ENCODE results near the gene CCR6. TPM values are rescaled to one million over a fixed set of nuclear protein-coding genes. Genes with fewer than 3 reads are reported as not detected.

Gene CCR6
- polyA plus RNA-seq, 2 donors: 0.27 TPM; not detected in 1

DNA sequence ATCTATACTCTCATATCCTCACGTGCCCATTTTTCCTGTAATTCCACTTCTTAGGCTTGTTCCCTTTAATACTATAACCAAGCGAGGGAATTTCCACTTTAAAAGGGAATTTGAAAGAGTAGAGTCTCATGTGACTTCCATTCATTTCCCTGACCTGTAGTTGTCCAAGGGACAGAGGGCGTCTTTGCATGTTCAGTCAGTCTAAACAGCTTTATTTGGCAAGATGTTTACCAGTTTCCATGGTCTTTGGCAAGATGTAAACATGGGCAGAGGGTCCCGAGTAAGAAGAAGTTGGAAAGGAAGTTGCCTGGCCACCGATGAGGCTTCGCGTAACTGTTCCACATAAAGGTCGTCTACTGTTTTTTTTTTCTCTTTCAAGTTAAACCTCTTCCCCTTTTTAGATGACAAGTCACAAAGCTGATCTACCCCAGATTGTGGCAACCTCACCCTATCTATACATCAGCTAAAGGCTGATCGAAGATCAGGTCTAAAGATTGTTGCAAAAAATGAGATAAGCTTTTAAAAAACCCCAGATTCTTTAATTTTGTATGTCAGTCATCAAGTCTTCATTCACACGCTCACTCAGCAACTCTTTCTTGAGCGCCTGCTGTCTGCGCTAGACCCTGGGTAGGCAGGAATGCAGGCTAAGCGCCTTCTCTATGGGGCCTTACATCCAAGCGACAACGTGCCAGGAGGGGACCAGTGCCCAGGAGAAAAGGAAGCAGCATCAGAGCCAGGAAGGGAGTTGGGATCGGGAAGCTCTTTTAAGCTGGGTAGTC lies 31.7 kb upstream of the CCR6 start:
- H3K9me3 ChIP-seq (ENCODE audit: control insufficient read depth in 2 of 2, insufficient read depth in 1 of 2, low read depth in 1 of 2, low read length in 1 of 2): no peaks in the 10 kb centered on the region
- no peak overlapping the region for H3K27ac ChIP-seq (ENCODE audit: low read depth in 2 of 2, low read length in 1 of 2)
- H3K27me3 ChIP-seq (ENCODE audit: control insufficient read depth in 1 of 2, insufficient read depth in 2 of 2, low read length in 2 of 2): no peaks in the 10 kb centered on the region
- WGBS, 2 donors: 77 to 78% methylated on average over 16 of the region's 16 CpGs
- H3K4me3 ChIP-seq (ENCODE audit: low read depth in 1 of 2, low read length in 2 of 2): no peak overlapping the region
- H3K36me3 ChIP-seq (ENCODE audit: control insufficient read depth in 2 of 2, insufficient read depth in 2 of 2, low read length in 1 of 2): no peaks in the 10 kb centered on the region
- no peaks in the 10 kb centered on the region for H3K4me1 ChIP-seq (ENCODE audit: control insufficient read depth in 2 of 2, insufficient read depth in 2 of 2, low read length in 1 of 2)

DNA sequence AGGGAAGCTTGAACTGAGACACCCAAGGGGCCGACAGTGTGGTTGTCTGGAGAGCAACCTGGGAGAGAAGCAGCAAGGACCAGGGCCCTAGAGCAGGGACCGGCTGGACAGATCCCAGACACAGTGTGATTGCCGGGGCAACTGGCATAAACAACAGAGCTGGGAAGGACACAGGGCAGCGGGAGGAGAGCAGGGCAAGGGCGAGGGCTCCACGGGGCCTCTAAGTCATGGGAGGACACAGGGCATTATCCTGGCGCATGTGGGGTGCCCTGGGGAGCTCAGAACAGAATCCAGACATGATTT lies 31.1 kb upstream of the CCR6 start:
- no peaks in the 10 kb centered on the region for H3K36me3 ChIP-seq (ENCODE audit: control insufficient read depth in 2 of 2, insufficient read depth in 2 of 2, low read length in 1 of 2)
- no peak overlapping the region for H3K4me3 ChIP-seq (ENCODE audit: low read depth in 1 of 2, low read length in 2 of 2)
- H3K27me3 ChIP-seq (ENCODE audit: control insufficient read depth in 1 of 2, insufficient read depth in 2 of 2, low read length in 2 of 2): no peaks in the 10 kb centered on the region
- H3K27ac ChIP-seq (ENCODE audit: low read depth in 2 of 2, low read length in 1 of 2): no peak overlapping the region
- H3K4me1 ChIP-seq (ENCODE audit: control insufficient read depth in 2 of 2, insufficient read depth in 2 of 2, low read length in 1 of 2): no peaks in the 10 kb centered on the region
- WGBS, 2 donors: 56 to 58% methylated on average over 7 of the region's 7 CpGs
- no peaks in the 10 kb centered on the region for H3K9me3 ChIP-seq (ENCODE audit: control insufficient read depth in 2 of 2, insufficient read depth in 1 of 2, low read depth in 1 of 2, low read length in 1 of 2)

DNA sequence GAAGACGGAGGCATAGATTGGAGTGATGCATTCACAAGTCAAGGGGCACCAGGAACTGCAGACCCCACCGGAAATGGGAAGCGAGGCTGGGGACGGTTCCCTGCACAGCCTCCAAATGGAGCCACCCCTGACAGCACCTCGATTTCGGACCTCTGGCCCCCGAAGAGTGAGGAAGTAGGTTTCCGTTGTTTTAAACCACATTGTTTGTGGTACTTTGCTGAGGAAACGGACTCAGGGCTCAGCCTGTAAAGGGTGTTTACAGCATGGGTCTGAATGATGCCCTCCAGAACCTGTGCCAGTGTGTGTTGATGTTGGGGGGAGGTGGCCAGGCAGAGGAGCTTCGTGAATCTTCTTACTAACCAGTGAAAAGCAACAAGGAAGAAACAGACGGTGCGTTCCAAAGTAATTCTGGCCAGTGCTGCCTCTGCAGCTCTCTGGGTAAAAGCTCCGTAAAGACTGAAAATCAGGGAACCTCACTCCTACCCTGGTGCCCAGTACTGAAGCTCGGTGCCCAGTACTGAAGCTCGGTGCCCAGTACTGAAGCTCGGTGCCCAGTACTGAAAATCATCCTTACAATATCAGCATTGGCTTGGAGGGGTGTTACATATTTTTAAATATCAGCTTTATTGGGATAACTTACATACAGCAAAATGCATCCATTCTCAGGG lies 30.1 kb upstream of the CCR6 start:
- H3K4me3 ChIP-seq (ENCODE audit: low read depth in 1 of 2, low read length in 2 of 2): no peak overlapping the region

GRCh38 chr6:167093406-167093921 lies 29.4 kb upstream of the CCR6 start:
- no peaks in the 10 kb centered on the region for H3K4me1 ChIP-seq (ENCODE audit: control insufficient read depth in 2 of 2, insufficient read depth in 2 of 2, low read length in 1 of 2)
- H3K36me3 ChIP-seq (ENCODE audit: control insufficient read depth in 2 of 2, insufficient read depth in 2 of 2, low read length in 1 of 2): no peaks in the 10 kb centered on the region
- 87 to 91% methylated on average over 20 of the region's 20 CpGs for WGBS, 2 donors
- H3K27ac ChIP-seq (ENCODE audit: low read depth in 2 of 2, low read length in 1 of 2): no peak overlapping the region
- no peaks in the 10 kb centered on the region for H3K9me3 ChIP-seq (ENCODE audit: control insufficient read depth in 2 of 2, insufficient read depth in 1 of 2, low read depth in 1 of 2, low read length in 1 of 2)
- H3K27me3 ChIP-seq (ENCODE audit: control insufficient read depth in 1 of 2, insufficient read depth in 2 of 2, low read length in 2 of 2): no peaks in the 10 kb centered on the region
- peak overlapping the region in 1 of 2 donors; percentile 8 for H3K4me3 ChIP-seq (ENCODE audit: low read depth in 1 of 2, low read length in 2 of 2)

More for the DNA sequence above, 30.1 kb upstream of the CCR6 start:
- no peaks in the 10 kb centered on the region for H3K9me3 ChIP-seq (ENCODE audit: control insufficient read depth in 2 of 2, insufficient read depth in 1 of 2, low read depth in 1 of 2, low read length in 1 of 2)
- 75 to 81% methylated on average over 16 of the region's 16 CpGs for WGBS, 2 donors
- H3K36me3 ChIP-seq (ENCODE audit: control insufficient read depth in 2 of 2, insufficient read depth in 2 of 2, low read length in 1 of 2): no peaks in the 10 kb centered on the region
- H3K27me3 ChIP-seq (ENCODE audit: control insufficient read depth in 1 of 2, insufficient read depth in 2 of 2, low read length in 2 of 2): no peaks in the 10 kb centered on the region
- no peaks in the 10 kb centered on the region for H3K4me1 ChIP-seq (ENCODE audit: control insufficient read depth in 2 of 2, insufficient read depth in 2 of 2, low read length in 1 of 2)
- no peak overlapping the region for H3K27ac ChIP-seq (ENCODE audit: low read depth in 2 of 2, low read length in 1 of 2)

DNA sequence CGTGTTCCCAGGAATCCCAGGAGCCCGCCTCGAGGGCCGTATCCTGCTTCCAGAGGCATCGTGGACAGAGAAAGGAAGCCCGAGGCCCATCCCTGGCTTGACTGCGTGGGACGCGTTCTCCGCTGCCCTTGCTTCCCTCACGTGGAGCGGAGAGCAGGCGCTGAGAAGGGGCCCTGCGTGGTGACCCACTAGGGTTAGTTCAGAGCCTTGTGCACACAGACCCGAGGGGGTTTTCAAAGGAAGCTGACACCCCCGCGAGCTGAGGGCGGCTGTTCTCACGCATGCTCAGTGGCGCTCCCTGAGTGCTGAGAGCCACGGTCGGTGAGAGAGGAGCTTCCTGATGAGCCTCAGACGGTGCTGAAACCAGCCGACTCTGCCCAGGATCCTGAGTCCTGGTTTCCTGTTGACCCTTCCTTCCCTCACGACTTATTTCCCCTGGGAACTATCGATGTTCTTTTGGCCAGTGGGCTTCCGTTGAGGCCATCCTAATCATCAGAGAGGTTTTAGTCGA lies 28.9 kb upstream of the CCR6 start:
- H3K27me3 ChIP-seq (ENCODE audit: control insufficient read depth in 1 of 2, insufficient read depth in 2 of 2, low read length in 2 of 2): no peaks in the 10 kb centered on the region
- 69 to 74% methylated on average over 28 of the region's 28 CpGs for WGBS, 2 donors
- H3K9me3 ChIP-seq (ENCODE audit: control insufficient read depth in 2 of 2, insufficient read depth in 1 of 2, low read depth in 1 of 2, low read length in 1 of 2): no peaks in the 10 kb centered on the region
- H3K4me3 ChIP-seq (ENCODE audit: low read depth in 1 of 2, low read length in 2 of 2): peak overlapping the region in 1 of 2 donors; percentile 8
- peak overlapping the region in 1 of 2 donors; percentile 19 for H3K27ac ChIP-seq (ENCODE audit: low read depth in 2 of 2, low read length in 1 of 2)
- no peaks in the 10 kb centered on the region for H3K4me1 ChIP-seq (ENCODE audit: control insufficient read depth in 2 of 2, insufficient read depth in 2 of 2, low read length in 1 of 2)
- no peaks in the 10 kb centered on the region for H3K36me3 ChIP-seq (ENCODE audit: control insufficient read depth in 2 of 2, insufficient read depth in 2 of 2, low read length in 1 of 2)

GRCh38 chr6:167094436-167094819 lies 28.5 kb upstream of the CCR6 start:
- no peak overlapping the region for H3K27ac ChIP-seq (ENCODE audit: low read depth in 2 of 2, low read length in 1 of 2)
- no peaks in the 10 kb centered on the region for H3K27me3 ChIP-seq (ENCODE audit: control insufficient read depth in 1 of 2, insufficient read depth in 2 of 2, low read length in 2 of 2)
- no peaks in the 10 kb centered on the region for H3K36me3 ChIP-seq (ENCODE audit: control insufficient read depth in 2 of 2, insufficient read depth in 2 of 2, low read length in 1 of 2)
- H3K9me3 ChIP-seq (ENCODE audit: control insufficient read depth in 2 of 2, insufficient read depth in 1 of 2, low read depth in 1 of 2, low read length in 1 of 2): no peaks in the 10 kb centered on the region
- no peak overlapping the region for H3K4me3 ChIP-seq (ENCODE audit: low read depth in 1 of 2, low read length in 2 of 2)
- WGBS, 2 donors: 66 to 67% methylated on average over 12 of the region's 12 CpGs
- H3K4me1 ChIP-seq (ENCODE audit: control insufficient read depth in 2 of 2, insufficient read depth in 2 of 2, low read length in 1 of 2): no peaks in the 10 kb centered on the region

DNA sequence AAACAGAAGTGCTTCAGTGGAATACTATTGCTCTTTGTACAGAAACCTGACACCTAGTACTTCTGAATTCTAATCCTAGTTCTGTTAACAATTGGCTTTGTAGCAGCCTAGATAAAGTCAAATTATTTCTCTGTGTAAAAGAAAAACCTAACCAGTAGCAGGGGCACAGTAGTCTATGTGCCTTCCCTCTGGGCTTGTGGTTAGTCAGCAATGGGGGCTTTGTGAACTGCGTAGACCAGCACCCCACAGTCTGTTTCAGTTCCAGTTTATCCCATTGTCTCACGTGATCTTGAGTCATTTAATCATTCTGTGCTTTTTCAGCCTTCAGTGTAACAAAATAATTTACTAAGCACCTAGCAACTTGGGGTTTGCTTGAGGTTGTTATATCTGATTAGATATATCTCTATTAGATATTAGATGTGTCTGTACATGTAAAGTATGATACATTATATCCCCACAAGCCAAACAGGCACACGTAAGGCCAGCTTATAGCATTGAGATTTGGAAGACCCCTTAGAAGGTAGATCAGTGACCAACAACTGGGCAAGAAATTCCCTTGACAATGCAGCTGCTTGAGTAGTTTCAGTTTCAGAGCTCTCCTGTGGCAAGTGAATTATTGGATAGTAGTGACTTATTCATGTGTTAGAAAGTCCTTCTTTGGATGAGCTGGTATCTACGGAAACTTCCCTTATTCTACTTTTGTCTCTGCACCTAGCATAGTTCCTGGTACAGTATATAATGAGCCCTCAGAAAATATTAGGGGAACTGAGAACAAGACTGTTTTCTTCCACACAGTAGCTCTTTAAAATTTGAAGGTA lies 27.9 kb upstream of the CCR6 start:
- H3K27ac ChIP-seq (ENCODE audit: low read depth in 2 of 2, low read length in 1 of 2): no peak overlapping the region
- no peaks in the 10 kb centered on the region for H3K36me3 ChIP-seq (ENCODE audit: control insufficient read depth in 2 of 2, insufficient read depth in 2 of 2, low read length in 1 of 2)
- H3K27me3 ChIP-seq (ENCODE audit: control insufficient read depth in 1 of 2, insufficient read depth in 2 of 2, low read length in 2 of 2): no peaks in the 10 kb centered on the region
- no peaks in the 10 kb centered on the region for H3K4me1 ChIP-seq (ENCODE audit: control insufficient read depth in 2 of 2, insufficient read depth in 2 of 2, low read length in 1 of 2)
- no peaks in the 10 kb centered on the region for H3K9me3 ChIP-seq (ENCODE audit: control insufficient read depth in 2 of 2, insufficient read depth in 1 of 2, low read depth in 1 of 2, low read length in 1 of 2)
- 63 to 64% methylated on average over 4 of the region's 4 CpGs for WGBS, 2 donors
- H3K4me3 ChIP-seq (ENCODE audit: low read depth in 1 of 2, low read length in 2 of 2): no peak overlapping the region

DNA sequence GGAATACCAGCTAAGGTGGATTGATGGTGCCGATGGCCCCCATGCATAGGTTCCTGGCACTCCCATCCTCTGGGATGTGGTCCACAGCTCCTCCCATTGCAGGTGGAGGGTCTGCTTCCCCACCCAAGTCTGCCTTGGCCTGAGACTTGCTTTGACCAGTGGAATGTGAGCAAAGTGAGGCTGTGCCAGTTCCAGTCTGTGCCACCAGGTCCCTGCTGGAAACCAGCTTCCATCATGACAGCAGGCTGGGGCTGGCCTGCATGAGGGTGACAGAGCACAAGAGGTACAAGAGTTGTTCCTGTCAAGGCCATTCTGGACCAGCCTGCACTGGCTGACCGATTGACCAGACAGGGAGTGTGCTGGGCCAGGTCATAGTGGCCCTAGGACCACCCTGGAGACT lies 27.0 kb upstream of the CCR6 start:
- Histone ChIP-seq H3K27ac (ENCODE audit: low read depth in 2 of 2, low read length in 1 of 2) (no peak overlapping the region), H3K4me1 (ENCODE audit: control insufficient read depth in 2 of 2, insufficient read depth in 2 of 2, low read length in 1 of 2) (no peaks in the 10 kb centered on the region), H3K9me3 (ENCODE audit: control insufficient read depth in 2 of 2, insufficient read depth in 1 of 2, low read depth in 1 of 2, low read length in 1 of 2) (no peaks in the 10 kb centered on the region), H3K36me3 (ENCODE audit: control insufficient read depth in 2 of 2, insufficient read depth in 2 of 2, low read length in 1 of 2) (no peaks in the 10 kb centered on the region), H3K27me3 (ENCODE audit: control insufficient read depth in 1 of 2, insufficient read depth in 2 of 2, low read length in 2 of 2) (no peaks in the 10 kb centered on the region), H3K4me3 (ENCODE audit: low read depth in 1 of 2, low read length in 2 of 2) (no peak overlapping the region)
- 86 to 87% methylated on average over 2 of the region's 2 CpGs for WGBS, 2 donors

DNA sequence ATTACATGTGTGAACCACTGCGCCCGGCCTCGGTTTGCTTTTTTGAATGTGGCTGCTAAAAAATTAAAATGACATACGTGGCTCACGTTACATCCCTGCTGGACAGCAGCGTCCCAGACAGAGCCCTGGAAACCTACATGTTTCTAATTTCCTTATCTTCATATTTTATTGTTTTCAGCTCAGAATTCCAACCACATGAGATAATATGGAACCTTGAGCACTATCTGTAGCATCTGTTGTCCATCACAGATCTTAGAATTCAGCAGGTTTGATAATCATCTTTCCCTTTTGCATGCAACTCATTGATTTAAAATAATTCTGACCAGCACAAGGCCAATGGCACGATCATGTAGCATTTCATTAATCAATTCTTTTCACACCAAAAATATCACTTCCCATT lies 25.9 kb upstream of the CCR6 start:
- Histone ChIP-seq H3K4me3 (ENCODE audit: low read depth in 1 of 2, low read length in 2 of 2) (no peak overlapping the region), H3K9me3 (ENCODE audit: control insufficient read depth in 2 of 2, insufficient read depth in 1 of 2, low read depth in 1 of 2, low read length in 1 of 2) (no peaks in the 10 kb centered on the region), H3K4me1 (ENCODE audit: control insufficient read depth in 2 of 2, insufficient read depth in 2 of 2, low read length in 1 of 2) (no peaks in the 10 kb centered on the region), H3K27ac (ENCODE audit: low read depth in 2 of 2, low read length in 1 of 2) (no peak overlapping the region), H3K36me3 (ENCODE audit: control insufficient read depth in 2 of 2, insufficient read depth in 2 of 2, low read length in 1 of 2) (no peaks in the 10 kb centered on the region), H3K27me3 (ENCODE audit: control insufficient read depth in 1 of 2, insufficient read depth in 2 of 2, low read length in 2 of 2) (no peaks in the 10 kb centered on the region)
- WGBS, 2 donors: 92 to 97% methylated on average over 7 of the region's 7 CpGs
